HepG2 (cell line): ENCODE data around the gene NCOA7. TPM values are rescaled to one million over a fixed set of nuclear protein-coding genes. Genes with fewer than 3 reads are reported as not detected.
A peak's percentile ranks its signal among the peaks of the same experiment; 100 is the strongest.

Source experiments
- ATAC-seq: fragments of 200-7000 bp; cut with Tn5 transposase; 3 replicates; pipeline ENCODE4 v1.9.1; 2020; ENCODE audit warnings: mild to moderate bottlenecking, moderate library complexity
- BruUV-seq: library from RNA; stranded (reverse); fragments of 400-500 nt; replicated peaks from 2 replicates; lab custom pipeline; 2021; lab: Mats Ljungman, UMichigan
- CTCF ChIA-PET: fragments of 300-600 bp; formaldehyde crosslinking; extraction: SDS; loops from one replicate; lab custom pipeline; 2021; ENCODE audit warnings: low total read pairs, inconsistent platforms, low intra/inter-chr PET ratio; lab: Yijun Ruan, JAX
- POLR2A ChIA-PET: fragments of 350-600 bp; sonication (Branson Sonifier 250); formaldehyde crosslinking; loops from one replicate; lab custom pipeline; 2020; ENCODE audit warnings: antibody characterized with exemption, inconsistent platforms; lab: Yijun Ruan, JAX
- DNase-seq: peaks from one replicate; pipeline ENCODE4 v3.0.0-alpha.2; 2015; ENCODE audit warnings: low spot score
- FAIRE-seq: peaks from 3 replicates; lab custom pipeline; 2011; peaks lifted over from hg19 to GRCh38; lab: Jason Lieb, UNC
- H2AFZ ChIP-seq: one replicate; pipeline ENCODE4 v1.6.1; 2011; ENCODE audit warnings: low read length, inconsistent platforms
- H3K27ac ChIP-seq: fragments of 300-600 bp; 3 replicates; pipeline ENCODE4 v1.8.0; 2011; ENCODE audit warnings: mixed run types, mild to moderate bottlenecking, mixed read lengths, low read length, inconsistent platforms; ENCODE audit not compliant: insufficient read depth; ENCODE audit errors: extremely low read length
- H3K27me3 ChIP-seq, 2 experiments: fragments of 200-600 bp in 1 of 2; 2 replicates in 1 of 2; 3 replicates in 1 of 2; pipeline versions ENCODE4 v1.6.0 to v1.8.0; 2011; ENCODE audit warnings: low read length in 2 of 2, mild to moderate bottlenecking in 2 of 2, moderate library complexity in 2 of 2, inconsistent platforms in 1 of 2; ENCODE audit not compliant: insufficient read depth in 2 of 2, control insufficient read depth in 1 of 2
- H3K36me3 ChIP-seq, 2 experiments: fragments of 200-600 bp in 1 of 2; replicated peaks in 1 of 2; 2 replicates in 1 of 2; 3 replicates in 1 of 2; pipeline versions ENCODE4 v1.5.1 to v1.8.0; 2011; ENCODE audit warnings: low read length in 2 of 2, inconsistent platforms in 1 of 2; ENCODE audit not compliant: insufficient read depth in 2 of 2, control insufficient read depth in 1 of 2
- H3K4me1 ChIP-seq: 2 replicates; pipeline ENCODE4 v1.5.1; 2012; ENCODE audit warnings: low read length, inconsistent platforms; ENCODE audit not compliant: insufficient read depth
- H3K4me2 ChIP-seq: 2 replicates; pipeline ENCODE4 v1.6.0; 2011; ENCODE audit warnings: low read depth, low read length, inconsistent platforms
- H3K4me3 ChIP-seq, 3 experiments: fragments of 200-600 bp in 1 of 3; sonication (generic), shearing (Covaris generic) in 1 of 3; replicated peaks in 1 of 3; 2 replicates each; pipeline ENCODE4 v1.5.1; 2011 to 2016; ENCODE audit warnings: low read length in 3 of 3, inconsistent platforms in 2 of 3, low read depth in 2 of 3, mild to moderate bottlenecking in 2 of 3, control low read depth in 1 of 3, mixed read lengths in 1 of 3; ENCODE audit not compliant: insufficient read depth in 1 of 3
- H3K79me2 ChIP-seq: one replicate; pipeline ENCODE4 v1.6.1; 2011; ENCODE audit warnings: low read length, inconsistent platforms; ENCODE audit not compliant: insufficient read depth
- H3K9ac ChIP-seq: 2 replicates; pipeline ENCODE4 v1.6.0; 2011; ENCODE audit warnings: mild to moderate bottlenecking, low read depth, low read length, inconsistent platforms; ENCODE audit not compliant: insufficient read depth
- H3K9me3 ChIP-seq: 2 replicates; pipeline ENCODE4 v1.5.1; 2012; ENCODE audit warnings: mild to moderate bottlenecking, low read length
- H4K20me1 ChIP-seq: 2 replicates; pipeline ENCODE4 v1.6.0; 2011; ENCODE audit warnings: inconsistent platforms, mild to moderate bottlenecking, low read length, moderate library complexity; ENCODE audit not compliant: insufficient read depth
- AHR ChIP-seq: IDR thresholded peaks from 2 replicates; pipeline ENCODE4 v1.6.1; 2018; ENCODE audit warnings: missing genetic modification reagents, missing compliant biosample characterization
- ERF ChIP-seq: IDR thresholded peaks from 2 replicates; pipeline ENCODE4 v1.6.1; 2018; ENCODE audit warnings: missing biosample characterization, missing genetic modification reagents
- ETV6 ChIP-seq: sonication (generic); formaldehyde crosslinking; conservative IDR thresholded peaks from 2 replicates; pipeline ENCODE4 v1.4.0; 2020; ENCODE audit warnings: missing genetic modification reagents
- FOXK2 ChIP-seq: fragments of 450-650 bp; IDR thresholded peaks from 2 replicates; pipeline ENCODE4 v1.6.1; 2016
- KDM6A ChIP-seq: IDR thresholded peaks from 2 replicates; pipeline ENCODE4 v1.6.1; 2016; ENCODE audit warnings: low read depth
- NCOA5 ChIP-seq: sonication (generic); formaldehyde crosslinking; IDR thresholded peaks from 2 replicates; pipeline ENCODE4 v1.4.0; 2020; ENCODE audit warnings: missing genetic modification reagents
- NPAS2 ChIP-seq: sonication (generic); formaldehyde crosslinking; IDR thresholded peaks from 2 replicates; pipeline ENCODE4 v1.8.0; 2022; ENCODE audit warnings: mild to moderate bottlenecking, missing genetic modification reagents, borderline replicate concordance
- PAF1 ChIP-seq: IDR thresholded peaks from 2 replicates; pipeline ENCODE4 v1.6.1; 2016; ENCODE audit warnings: missing genetic modification reagents, missing compliant biosample characterization
- POLR2G ChIP-seq: fragments of 200-400 bp; formaldehyde crosslinking; IDR thresholded peaks from 2 replicates; pipeline ENCODE4 v1.6.1; 2018; ENCODE audit warnings: mild to moderate bottlenecking, low read depth, low read length, moderate library complexity
- SIN3A ChIP-seq: IDR thresholded peaks from 2 replicates; pipeline ENCODE4 v1.6.1; 2011; ENCODE audit warnings: low read depth, mild to moderate bottlenecking, control low read depth, low read length, borderline replicate concordance
- SMAD9 ChIP-seq: sonication (generic); formaldehyde crosslinking; IDR thresholded peaks from 2 replicates; pipeline ENCODE4 v1.5.1; 2020; ENCODE audit warnings: mild to moderate bottlenecking, missing genetic modification reagents
- SYNCRIP ChIP-seq: fragments of 200-400 bp; formaldehyde crosslinking; IDR thresholded peaks from 2 replicates; pipeline ENCODE4 v1.6.1; 2018; ENCODE audit warnings: mild to moderate bottlenecking, low read depth, low read length; ENCODE audit not compliant: insufficient read depth
- YEATS4 ChIP-seq: sonication (generic); formaldehyde crosslinking; IDR thresholded peaks from 2 replicates; pipeline ENCODE4 v1.4.0; 2020; ENCODE audit warnings: missing genetic modification reagents, borderline replicate concordance
- ZNF232 ChIP-seq: sonication (generic); formaldehyde crosslinking; IDR thresholded peaks from 2 replicates; pipeline ENCODE4 v1.4.0; 2020; ENCODE audit warnings: missing genetic modification reagents, borderline replicate concordance
- ZNF292 ChIP-seq: sonication (generic); formaldehyde crosslinking; IDR thresholded peaks from 2 replicates; pipeline ENCODE4 v1.8.1; 2022; ENCODE audit warnings: mild to moderate bottlenecking, low read depth, missing genetic modification reagents, borderline replicate concordance
- ZNF510 ChIP-seq: sonication (generic); formaldehyde crosslinking; IDR thresholded peaks from 2 replicates; pipeline ENCODE4 v1.4.0; 2020; ENCODE audit warnings: low read depth, mild to moderate bottlenecking, missing genetic modification reagents
- ZNF549 ChIP-seq: sonication (generic); formaldehyde crosslinking; IDR thresholded peaks from 2 replicates; pipeline ENCODE4 v1.5.0; 2020; ENCODE audit warnings: missing genetic modification reagents
- ZNF850 ChIP-seq: sonication (generic); formaldehyde crosslinking; conservative IDR thresholded peaks from 2 replicates; pipeline ENCODE4 v1.9.0; 2021; ENCODE audit warnings: mild to moderate bottlenecking, missing genetic modification reagents
- WGBS: methylation state at CpG from one replicate; pipeline ENCODE4 v1.1.6; 2017; ENCODE audit warnings: low lambda C conversion rate; 5-methylcytosine and 5-hydroxymethylcytosine counted together
- in situ Hi-C: cut with HindIII; loops from 2 replicates; pipeline ENCODE4 v1.10.0; 2017; ENCODE audit warnings: low pct_unique_long_range_greater_than_20kb; ENCODE audit not compliant: extremely low pct_ligation_motif_present
- intact Hi-C: fragments of 100-400 bp; cut with micrococcal nuclease; formaldehyde crosslinking; loops from one replicate; pipeline ENCODE4 v1.10.0; 2022; ENCODE audit not compliant: unreplicated experiment
- polyA plus RNA-seq, 8 experiments: library from polyadenylated mRNA; depleted of rRNA in 3 of 8; stranded (reverse) in 7 of 8; unstranded in 1 of 8; fragments of >200 nt; fragmentation: Illumina TruSeq in 4 of 8; extraction: Trizol in 4 of 8; gene quantifications; 2 replicates each; pipeline versions ENCODE4 v1.2.1 to v1.2.3, GENCODE V29; 2011 to 2016; ENCODE audit warnings: low read depth in 4 of 8, missing spikeins in 1 of 8, mixed read lengths in 1 of 8; ENCODE audit not compliant: insufficient read depth in 1 of 8
- total RNA-seq, 5 experiments: library from RNA; depleted of rRNA; stranded (reverse); fragments of >200 nt; fragmentation: Illumina TruSeq; extraction: Trizol; gene quantifications; 2 replicates each; pipeline ENCODE4 v1.2.3, GENCODE V29; 2016; ENCODE audit warnings: low read depth in 1 of 5
- TF ChIP-seq, protein P1 (sequence below): sonication (generic); formaldehyde crosslinking; IDR thresholded peaks from 2 replicates; pipeline ENCODE4 v1.8.0; 2022; ENCODE audit warnings: mild to moderate bottlenecking, missing genetic modification reagents; ENCODE audit not compliant: insufficient replicate concordance
- TF ChIP-seq, protein P2 (sequence below): sonication (generic); formaldehyde crosslinking; conservative IDR thresholded peaks from 2 replicates; pipeline ENCODE4 v1.4.0; 2020; ENCODE audit warnings: missing genetic modification reagents
- TF ChIP-seq, protein P3 (sequence below): sonication (generic); formaldehyde crosslinking; IDR thresholded peaks from 2 replicates; pipeline ENCODE4 v1.4.0; 2020; ENCODE audit warnings: missing genetic modification reagents; ENCODE audit errors: not compliant biosample characterization

The NCOA7 gene
- total and polyA plus RNA-seq, 2 of the 13 experiments (the other 11 are each of a cell fraction or from before 2014, with no cell fraction given), result 13.6 to 20.8 TPM

DNA sequence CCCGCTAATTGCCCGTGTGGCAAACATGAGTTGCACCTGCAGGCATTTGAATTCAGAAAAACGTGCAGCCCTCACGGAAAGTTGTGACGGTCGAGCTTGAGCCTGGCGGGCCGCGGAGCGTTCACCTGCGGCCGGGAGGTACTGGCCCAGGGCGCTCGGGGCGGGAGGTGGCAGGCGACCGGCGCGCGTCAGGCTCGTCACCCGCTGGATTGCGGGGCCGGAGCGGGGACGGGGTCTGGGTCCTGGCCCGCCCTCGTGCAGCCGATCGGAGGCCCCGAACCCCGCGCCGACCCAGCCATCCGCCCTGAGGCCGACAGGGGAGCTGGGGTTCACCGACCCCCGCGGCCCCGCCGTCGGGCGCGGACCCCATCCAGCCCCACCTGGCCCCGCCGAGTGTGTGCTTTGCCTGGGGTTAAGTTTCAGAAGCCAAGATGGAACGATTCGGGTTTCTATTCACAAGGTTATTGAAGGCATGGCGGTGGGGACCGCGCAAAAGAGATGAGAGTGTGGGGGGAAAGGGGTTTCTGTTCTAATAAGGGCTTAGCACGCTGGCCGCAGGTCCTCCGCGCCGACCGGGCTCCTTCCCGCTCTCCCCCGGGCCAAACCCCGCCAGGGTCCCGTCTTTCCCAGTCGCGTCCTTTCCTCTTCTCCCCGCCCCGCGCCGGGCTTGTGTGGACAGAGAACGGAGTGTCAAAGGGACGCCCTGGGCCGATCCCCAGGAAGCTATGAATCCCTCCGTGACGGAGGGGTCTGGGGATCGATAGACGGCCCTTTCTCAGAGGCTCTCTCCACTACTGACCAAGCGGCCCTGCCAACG, 43.0 kb upstream of the NCOA7 start:
- Histone ChIP-seq H3K27me3 (peaks cover 3 to 60% of the 10 kb centered on the region in 2 experiments; a peak in 4 of 5 replicates), H4K20me1 (no peaks in the 10 kb centered on the region), H3K4me2 (peak overlapping the region; percentile 95), H3K9me3 (no peaks in the 10 kb centered on the region), H3K36me3 (no peaks in the 10 kb centered on the region), H3K79me2 (no peaks in the 10 kb centered on the region), H3K9ac (peak overlapping the region; percentile 36), H3K4me3 (peak overlapping the region; percentile 61 to 86 (median 65)), H3K27ac (no peak overlapping the region), H3K4me1 (peaks cover 46% of the 10 kb centered on the region), H2AFZ (no peak overlapping the region)
- peak; percentile 48 for ATAC-seq
- intact Hi-C loops (no loop called here), in situ Hi-C loops (loop anchor here (10.0 kb wide), 1 partner anchor 233 kb away; no protein-coding TSS in a partner anchor)
- BruUV-seq, result no TSS peak
- no peak for DNase-seq
- no peak for FAIRE-seq
- POLR2A ChIA-PET, result interaction anchor here (0.7 to 1.2 kb wide), 2 partner anchors 42 kb away, joined by 3 read pairs; no protein-coding TSS in a partner anchor
- CTCF ChIA-PET, result no interaction called here
- 3% methylated on average over 43 of the region's 76 CpGs for WGBS
- TF ChIP-seq, protein P1, sequence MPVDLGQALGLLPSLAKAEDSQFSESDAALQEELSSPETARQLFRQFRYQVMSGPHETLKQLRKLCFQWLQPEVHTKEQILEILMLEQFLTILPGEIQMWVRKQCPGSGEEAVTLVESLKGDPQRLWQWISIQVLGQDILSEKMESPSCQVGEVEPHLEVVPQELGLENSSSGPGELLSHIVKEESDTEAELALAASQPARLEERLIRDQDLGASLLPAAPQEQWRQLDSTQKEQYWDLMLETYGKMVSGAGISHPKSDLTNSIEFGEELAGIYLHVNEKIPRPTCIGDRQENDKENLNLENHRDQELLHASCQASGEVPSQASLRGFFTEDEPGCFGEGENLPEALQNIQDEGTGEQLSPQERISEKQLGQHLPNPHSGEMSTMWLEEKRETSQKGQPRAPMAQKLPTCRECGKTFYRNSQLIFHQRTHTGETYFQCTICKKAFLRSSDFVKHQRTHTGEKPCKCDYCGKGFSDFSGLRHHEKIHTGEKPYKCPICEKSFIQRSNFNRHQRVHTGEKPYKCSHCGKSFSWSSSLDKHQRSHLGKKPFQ (CRISPR knock-in tag), result no peak
- TF ChIP-seq KDM6A (CRISPR knock-in tag) (no peak), SIN3A (no peak), SYNCRIP (no peak), PAF1 (CRISPR knock-in tag) (no peak), AHR (CRISPR knock-in tag) (no peak), ERF (0 out of 2 replicates have a peak, but pooled peaks have one; percentile 21), POLR2G (no peak), ZNF292 (CRISPR knock-in tag) (no peak), SMAD9 (no peak), ETV6 (CRISPR knock-in tag) (no peak), YEATS4 (CRISPR knock-in tag) (no peak; the same call in 1 of the 2 replicates), ZNF232 (CRISPR knock-in tag) (no peak), FOXK2 (no peak), ZNF549 (CRISPR knock-in tag) (no peak), NCOA5 (CRISPR knock-in tag) (no peak), ZNF510 (no peak), ZNF850 (no peak; the same call in 1 of the 2 replicates), NPAS2 (no peak)
- TF ChIP-seq, protein P2, sequence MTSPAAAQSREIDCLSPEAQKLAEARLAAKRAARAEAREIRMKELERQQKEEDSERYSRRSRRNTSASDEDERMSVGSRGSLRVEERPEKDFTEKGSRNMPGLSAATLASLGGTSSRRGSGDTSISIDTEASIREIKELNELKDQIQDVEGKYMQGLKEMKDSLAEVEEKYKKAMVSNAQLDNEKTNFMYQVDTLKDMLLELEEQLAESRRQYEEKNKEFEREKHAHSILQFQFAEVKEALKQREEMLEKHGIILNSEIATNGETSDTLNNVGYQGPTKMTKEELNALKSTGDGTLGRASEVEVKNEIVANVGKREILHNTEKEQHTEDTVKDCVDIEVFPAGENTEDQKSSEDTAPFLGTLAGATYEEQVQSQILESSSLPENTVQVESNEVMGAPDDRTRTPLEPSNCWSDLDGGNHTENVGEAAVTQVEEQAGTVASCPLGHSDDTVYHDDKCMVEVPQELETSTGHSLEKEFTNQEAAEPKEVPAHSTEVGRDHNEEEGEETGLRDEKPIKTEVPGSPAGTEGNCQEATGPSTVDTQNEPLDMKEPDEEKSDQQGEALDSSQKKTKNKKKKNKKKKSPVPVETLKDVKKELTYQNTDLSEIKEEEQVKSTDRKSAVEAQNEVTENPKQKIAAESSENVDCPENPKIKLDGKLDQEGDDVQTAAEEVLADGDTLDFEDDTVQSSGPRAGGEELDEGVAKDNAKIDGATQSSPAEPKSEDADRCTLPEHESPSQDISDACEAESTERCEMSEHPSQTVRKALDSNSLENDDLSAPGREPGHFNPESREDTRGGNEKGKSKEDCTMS (CRISPR knock-in tag), result no peak
- TF ChIP-seq, protein P3, sequence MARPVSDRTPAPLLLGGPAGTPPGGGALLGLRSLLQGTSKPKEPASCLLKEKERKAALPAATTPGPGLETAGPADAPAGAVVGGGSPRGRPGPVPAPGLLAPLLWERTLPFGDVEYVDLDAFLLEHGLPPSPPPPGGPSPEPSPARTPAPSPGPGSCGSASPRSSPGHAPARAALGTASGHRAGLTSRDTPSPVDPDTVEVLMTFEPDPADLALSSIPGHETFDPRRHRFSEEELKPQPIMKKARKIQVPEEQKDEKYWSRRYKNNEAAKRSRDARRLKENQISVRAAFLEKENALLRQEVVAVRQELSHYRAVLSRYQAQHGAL (CRISPR knock-in tag), result no peak
